HCT116 (cell line): Measurements from ENCODE around the gene ADAD2.

ENCODE experiments used
- CTCF ChIP-seq, 3 experiments: fragments of 200-600 bp in 1 of 3; sonication (generic) in 1 of 3; IDR thresholded peaks in 2 of 3; conservative IDR thresholded peaks in 1 of 3; 2 replicates each; pipeline ENCODE4 v1.5.1; 2012 to 2017; ENCODE audit warnings: low read depth in 2 of 3, low read length in 2 of 3, antibody characterized with exemption in 1 of 3, borderline replicate concordance in 1 of 3, control low read depth in 1 of 3, mild to moderate bottlenecking in 1 of 3, mixed read lengths in 1 of 3, mixed run types in 1 of 3, moderate library complexity in 1 of 3; ENCODE audit not compliant: insufficient read depth in 1 of 3
- EGR1 ChIP-seq: IDR thresholded peaks from 2 replicates; pipeline ENCODE4 v1.6.1; 2012; ENCODE audit warnings: low read depth
- EZH2 ChIP-seq: fragments of 200-600 bp; sonication (generic); IDR thresholded peaks from 2 replicates; pipeline ENCODE4 v1.6.1; 2017; ENCODE audit warnings: antibody characterized with exemption, mixed run types
- POLR2A ChIP-seq: IDR thresholded peaks from 2 replicates; pipeline ENCODE4 v1.7.0; 2011; ENCODE audit warnings: borderline replicate concordance; ENCODE audit not compliant: insufficient read depth, insufficient read length; ENCODE audit errors: extremely low read depth

GRCh38 chr16:84232060-84232459 lies 41.1 kb downstream of the ADAD2 start:
- no peak for TF ChIP-seq EZH2
- no peak for TF ChIP-seq CTCF (IDR thresholded peaks at IDR 0.05 in 2 of 3, conservative IDR thresholded peaks at IDR 0.05 in 1 of 3; ENCODE audit: borderline replicate concordance in 1 of 3, insufficient read depth in 1 of 3, low read depth in 2 of 3, low read length in 2 of 3)
- no peak for TF ChIP-seq EGR1
- TF ChIP-seq POLR2A, result no peak
